ENCODE measurements around the gene SCUBE1.

DNA sequence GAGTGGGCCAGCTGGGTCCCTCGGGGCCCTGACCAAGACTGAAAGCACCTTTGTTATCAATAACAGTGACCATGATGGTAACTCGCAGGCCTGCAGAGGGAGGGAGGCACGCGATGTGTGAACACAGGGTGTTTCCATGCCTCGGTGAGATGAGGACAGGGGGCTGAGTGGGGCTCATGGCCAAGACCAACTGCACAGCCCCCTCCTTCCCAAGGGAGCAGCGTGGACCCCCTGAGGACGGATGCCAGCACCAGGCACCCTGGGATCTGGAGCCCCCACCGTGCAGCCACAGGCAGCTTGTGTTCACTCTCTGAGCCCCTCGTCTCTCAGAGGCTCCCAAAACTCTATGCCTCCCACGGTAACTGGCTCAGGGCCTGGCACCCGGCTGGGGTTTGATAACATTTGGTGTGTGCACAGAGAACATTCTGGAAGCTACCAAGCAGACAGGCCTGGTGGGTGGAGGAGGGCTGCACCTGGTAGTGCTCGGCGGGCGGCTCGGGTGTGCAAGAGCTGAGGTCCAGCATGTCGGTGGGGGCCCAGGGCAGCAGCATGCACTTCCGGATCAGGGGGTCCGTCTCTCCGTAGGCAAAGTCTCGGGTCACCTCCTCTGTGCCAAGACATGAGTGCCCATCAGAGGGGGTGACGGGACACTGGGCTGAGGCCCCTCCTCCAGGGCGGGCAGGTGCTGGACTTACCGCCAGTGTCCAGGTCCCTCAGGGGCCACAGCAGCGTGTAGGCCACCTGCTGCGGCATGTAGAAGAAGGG, 163.8 kb downstream of the SCUBE1 start:
- TF ChIP-seq EZH2phosphoT487 (IDR thresholded peaks at IDR 0.05) = no peak
- TF ChIP-seq EZH2 (IDR thresholded peaks at IDR 0.05) = no peak
- TF ChIP-seq, protein P1, sequence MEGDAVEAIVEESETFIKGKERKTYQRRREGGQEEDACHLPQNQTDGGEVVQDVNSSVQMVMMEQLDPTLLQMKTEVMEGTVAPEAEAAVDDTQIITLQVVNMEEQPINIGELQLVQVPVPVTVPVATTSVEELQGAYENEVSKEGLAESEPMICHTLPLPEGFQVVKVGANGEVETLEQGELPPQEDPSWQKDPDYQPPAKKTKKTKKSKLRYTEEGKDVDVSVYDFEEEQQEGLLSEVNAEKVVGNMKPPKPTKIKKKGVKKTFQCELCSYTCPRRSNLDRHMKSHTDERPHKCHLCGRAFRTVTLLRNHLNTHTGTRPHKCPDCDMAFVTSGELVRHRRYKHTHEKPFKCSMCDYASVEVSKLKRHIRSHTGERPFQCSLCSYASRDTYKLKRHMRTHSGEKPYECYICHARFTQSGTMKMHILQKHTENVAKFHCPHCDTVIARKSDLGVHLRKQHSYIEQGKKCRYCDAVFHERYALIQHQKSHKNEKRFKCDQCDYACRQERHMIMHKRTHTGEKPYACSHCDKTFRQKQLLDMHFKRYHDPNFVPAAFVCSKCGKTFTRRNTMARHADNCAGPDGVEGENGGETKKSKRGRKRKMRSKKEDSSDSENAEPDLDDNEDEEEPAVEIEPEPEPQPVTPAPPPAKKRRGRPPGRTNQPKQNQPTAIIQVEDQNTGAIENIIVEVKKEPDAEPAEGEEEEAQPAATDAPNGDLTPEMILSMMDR (IDR thresholded peaks at IDR 0.05) = no peak
